HepG2 (cell line): ENCODE measurements around the gene TMEM258. TPM values are rescaled to one million over a fixed set of nuclear protein-coding genes. Genes with fewer than 3 reads are reported as not detected.

ENCODE experiments used
- BHLHE40 ChIP-seq: IDR thresholded peaks from 2 replicates; pipeline ENCODE4 v1.6.1; 2011; ENCODE audit warnings: low read length, improper control_type of control experiment
- FOXM1 ChIP-seq: sonication (generic); formaldehyde crosslinking; IDR thresholded peaks from 2 replicates; pipeline ENCODE4 v1.5.0; 2020; ENCODE audit warnings: missing genetic modification reagents
- TCF7 ChIP-seq: sonication (generic); IDR thresholded peaks from 2 replicates; pipeline ENCODE4 v1.6.1; 2016; ENCODE audit warnings: antibody characterized with exemption, low read depth
- ZFP90 ChIP-seq: sonication (generic); formaldehyde crosslinking; IDR thresholded peaks from 2 replicates; pipeline ENCODE4 v1.8.0; 2022; ENCODE audit warnings: missing genetic modification reagents, mild to moderate bottlenecking, inconsistent platforms, borderline replicate concordance
- ZNF891 ChIP-seq: sonication (generic); formaldehyde crosslinking; IDR thresholded peaks from 2 replicates; pipeline ENCODE4 v1.5.0; 2020; ENCODE audit warnings: mild to moderate bottlenecking, missing genetic modification reagents
- polyA plus RNA-seq, 8 experiments: library from polyadenylated mRNA; depleted of rRNA in 3 of 8; stranded (reverse) in 7 of 8; unstranded in 1 of 8; fragments of >200 nt; fragmentation: Illumina TruSeq in 4 of 8; extraction: Trizol in 4 of 8; gene quantifications; 2 replicates each; pipeline versions ENCODE4 v1.2.1 to v1.2.3, GENCODE V29; 2011 to 2016; ENCODE audit warnings: low read depth in 4 of 8, missing spikeins in 1 of 8, mixed read lengths in 1 of 8; ENCODE audit not compliant: insufficient read depth in 1 of 8
- total RNA-seq, 5 experiments: library from RNA; depleted of rRNA; stranded (reverse); fragments of >200 nt; fragmentation: Illumina TruSeq; extraction: Trizol; gene quantifications; 2 replicates each; pipeline ENCODE4 v1.2.3, GENCODE V29; 2016; ENCODE audit warnings: low read depth in 1 of 5
- TF ChIP-seq, protein P1 (sequence below), 2 experiments: fragments of 450-650 bp in 1 of 2; sonication (generic) in 1 of 2; formaldehyde crosslinking in 1 of 2; IDR thresholded peaks; 2 replicates each; pipeline versions ENCODE4 v1.6.1 to v1.8.0; 2016 to 2022; ENCODE audit warnings: antibody characterized with exemption in 1 of 2, mild to moderate bottlenecking in 1 of 2, missing genetic modification reagents in 1 of 2
- TF ChIP-seq, protein P2 (sequence below): sonication (generic); formaldehyde crosslinking; IDR thresholded peaks from 2 replicates; pipeline ENCODE4 v1.5.1; 2020; ENCODE audit warnings: missing genetic modification reagents, mild to moderate bottlenecking, borderline replicate concordance
- TF ChIP-seq, protein P3 (sequence below): IDR thresholded peaks from 2 replicates; pipeline ENCODE4 v1.6.1; 2012; ENCODE audit warnings: inconsistent platforms
- TF ChIP-seq, protein P4 (sequence below): sonication (generic); formaldehyde crosslinking; IDR thresholded peaks from 2 replicates; pipeline ENCODE4 v1.4.0; 2020; ENCODE audit warnings: missing genetic modification reagents; ENCODE audit errors: not compliant biosample characterization
- TF ChIP-seq, protein P5 (sequence below): sonication (generic); formaldehyde crosslinking; IDR thresholded peaks from 2 replicates; pipeline ENCODE4 v1.4.0; 2020; ENCODE audit warnings: missing genetic modification reagents

The TMEM258 gene
- total and polyA plus RNA-seq, 2 of the 13 experiments (the other 11 are each of a cell fraction or from before 2014, with no cell fraction given), result 175 to 424 TPM

DNA sequence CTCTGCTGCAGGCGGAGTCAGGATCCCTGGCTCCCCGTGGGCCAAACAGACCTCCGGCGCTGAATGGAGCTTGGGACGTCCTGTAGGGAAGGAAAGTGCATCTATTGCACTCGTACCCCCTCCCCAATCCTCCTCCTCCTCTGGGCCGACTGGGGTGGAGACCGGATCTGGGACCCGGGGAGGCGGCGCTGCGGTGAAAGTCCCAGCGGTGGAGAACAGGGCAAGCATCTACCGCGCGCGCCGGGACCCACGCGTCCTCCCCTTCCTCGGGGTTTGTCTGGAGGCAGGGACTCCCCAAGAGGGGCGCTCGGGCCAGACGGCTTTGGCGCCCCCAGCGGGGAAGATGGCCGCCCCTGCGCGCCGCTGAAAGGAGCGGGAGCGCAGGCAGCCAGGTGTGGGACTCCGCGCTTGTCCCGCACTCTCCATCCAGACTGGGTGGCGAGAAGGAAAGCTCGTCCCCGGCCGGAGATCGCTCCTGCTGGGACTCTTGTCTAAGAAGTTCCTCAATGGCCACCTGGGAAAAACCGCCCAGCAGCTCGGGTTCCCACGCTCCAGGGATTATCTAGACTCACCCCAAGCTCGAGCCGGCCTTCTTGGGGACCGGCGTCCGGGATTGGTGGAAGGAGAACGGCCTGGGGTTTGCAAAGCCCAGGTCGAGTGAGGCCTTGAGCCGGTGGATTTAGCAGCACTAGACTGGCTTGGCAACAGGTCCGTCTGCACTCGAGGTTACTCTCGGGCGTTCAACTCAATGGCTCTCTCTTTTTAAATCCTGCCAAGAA, 36.4 kb upstream of the TMEM258 start (continued):
- TF ChIP-seq, protein P1, sequence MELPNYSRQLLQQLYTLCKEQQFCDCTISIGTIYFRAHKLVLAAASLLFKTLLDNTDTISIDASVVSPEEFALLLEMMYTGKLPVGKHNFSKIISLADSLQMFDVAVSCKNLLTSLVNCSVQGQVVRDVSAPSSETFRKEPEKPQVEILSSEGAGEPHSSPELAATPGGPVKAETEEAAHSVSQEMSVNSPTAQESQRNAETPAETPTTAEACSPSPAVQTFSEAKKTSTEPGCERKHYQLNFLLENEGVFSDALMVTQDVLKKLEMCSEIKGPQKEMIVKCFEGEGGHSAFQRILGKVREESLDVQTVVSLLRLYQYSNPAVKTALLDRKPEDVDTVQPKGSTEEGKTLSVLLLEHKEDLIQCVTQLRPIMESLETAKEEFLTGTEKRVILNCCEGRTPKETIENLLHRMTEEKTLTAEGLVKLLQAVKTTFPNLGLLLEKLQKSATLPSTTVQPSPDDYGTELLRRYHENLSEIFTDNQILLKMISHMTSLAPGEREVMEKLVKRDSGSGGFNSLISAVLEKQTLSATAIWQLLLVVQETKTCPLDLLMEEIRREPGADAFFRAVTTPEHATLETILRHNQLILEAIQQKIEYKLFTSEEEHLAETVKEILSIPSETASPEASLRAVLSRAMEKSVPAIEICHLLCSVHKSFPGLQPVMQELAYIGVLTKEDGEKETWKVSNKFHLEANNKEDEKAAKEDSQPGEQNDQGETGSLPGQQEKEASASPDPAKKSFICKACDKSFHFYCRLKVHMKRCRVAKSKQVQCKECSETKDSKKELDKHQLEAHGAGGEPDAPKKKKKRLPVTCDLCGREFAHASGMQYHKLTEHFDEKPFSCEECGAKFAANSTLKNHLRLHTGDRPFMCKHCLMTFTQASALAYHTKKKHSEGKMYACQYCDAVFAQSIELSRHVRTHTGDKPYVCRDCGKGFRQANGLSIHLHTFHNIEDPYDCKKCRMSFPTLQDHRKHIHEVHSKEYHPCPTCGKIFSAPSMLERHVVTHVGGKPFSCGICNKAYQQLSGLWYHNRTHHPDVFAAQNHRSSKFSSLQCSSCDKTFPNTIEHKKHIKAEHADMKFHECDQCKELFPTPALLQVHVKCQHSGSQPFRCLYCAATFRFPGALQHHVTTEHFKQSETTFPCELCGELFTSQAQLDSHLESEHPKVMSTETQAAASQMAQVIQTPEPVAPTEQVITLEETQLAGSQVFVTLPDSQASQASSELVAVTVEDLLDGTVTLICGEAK (IDR thresholded peaks at IDR 0.05), result no peak
- TF ChIP-seq, protein P1 (CRISPR knock-in tag; IDR thresholded peaks at IDR 0.05), result no peak
- TF ChIP-seq, protein P2, sequence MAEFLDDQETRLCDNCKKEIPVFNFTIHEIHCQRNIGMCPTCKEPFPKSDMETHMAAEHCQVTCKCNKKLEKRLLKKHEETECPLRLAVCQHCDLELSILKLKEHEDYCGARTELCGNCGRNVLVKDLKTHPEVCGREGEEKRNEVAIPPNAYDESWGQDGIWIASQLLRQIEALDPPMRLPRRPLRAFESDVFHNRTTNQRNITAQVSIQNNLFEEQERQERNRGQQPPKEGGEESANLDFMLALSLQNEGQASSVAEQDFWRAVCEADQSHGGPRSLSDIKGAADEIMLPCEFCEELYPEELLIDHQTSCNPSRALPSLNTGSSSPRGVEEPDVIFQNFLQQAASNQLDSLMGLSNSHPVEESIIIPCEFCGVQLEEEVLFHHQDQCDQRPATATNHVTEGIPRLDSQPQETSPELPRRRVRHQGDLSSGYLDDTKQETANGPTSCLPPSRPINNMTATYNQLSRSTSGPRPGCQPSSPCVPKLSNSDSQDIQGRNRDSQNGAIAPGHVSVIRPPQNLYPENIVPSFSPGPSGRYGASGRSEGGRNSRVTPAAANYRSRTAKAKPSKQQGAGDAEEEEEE (CRISPR knock-in tag), result no peak
- no peak for TF ChIP-seq FOXM1 (CRISPR knock-in tag)
- TF ChIP-seq, protein P3, sequence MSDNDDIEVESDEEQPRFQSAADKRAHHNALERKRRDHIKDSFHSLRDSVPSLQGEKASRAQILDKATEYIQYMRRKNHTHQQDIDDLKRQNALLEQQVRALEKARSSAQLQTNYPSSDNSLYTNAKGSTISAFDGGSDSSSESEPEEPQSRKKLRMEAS, result no peak
- TF ChIP-seq, protein P4, sequence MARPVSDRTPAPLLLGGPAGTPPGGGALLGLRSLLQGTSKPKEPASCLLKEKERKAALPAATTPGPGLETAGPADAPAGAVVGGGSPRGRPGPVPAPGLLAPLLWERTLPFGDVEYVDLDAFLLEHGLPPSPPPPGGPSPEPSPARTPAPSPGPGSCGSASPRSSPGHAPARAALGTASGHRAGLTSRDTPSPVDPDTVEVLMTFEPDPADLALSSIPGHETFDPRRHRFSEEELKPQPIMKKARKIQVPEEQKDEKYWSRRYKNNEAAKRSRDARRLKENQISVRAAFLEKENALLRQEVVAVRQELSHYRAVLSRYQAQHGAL (CRISPR knock-in tag), result no peak
- no peak for TF ChIP-seq ZNF891 (CRISPR knock-in tag)
- TF ChIP-seq, protein P5, sequence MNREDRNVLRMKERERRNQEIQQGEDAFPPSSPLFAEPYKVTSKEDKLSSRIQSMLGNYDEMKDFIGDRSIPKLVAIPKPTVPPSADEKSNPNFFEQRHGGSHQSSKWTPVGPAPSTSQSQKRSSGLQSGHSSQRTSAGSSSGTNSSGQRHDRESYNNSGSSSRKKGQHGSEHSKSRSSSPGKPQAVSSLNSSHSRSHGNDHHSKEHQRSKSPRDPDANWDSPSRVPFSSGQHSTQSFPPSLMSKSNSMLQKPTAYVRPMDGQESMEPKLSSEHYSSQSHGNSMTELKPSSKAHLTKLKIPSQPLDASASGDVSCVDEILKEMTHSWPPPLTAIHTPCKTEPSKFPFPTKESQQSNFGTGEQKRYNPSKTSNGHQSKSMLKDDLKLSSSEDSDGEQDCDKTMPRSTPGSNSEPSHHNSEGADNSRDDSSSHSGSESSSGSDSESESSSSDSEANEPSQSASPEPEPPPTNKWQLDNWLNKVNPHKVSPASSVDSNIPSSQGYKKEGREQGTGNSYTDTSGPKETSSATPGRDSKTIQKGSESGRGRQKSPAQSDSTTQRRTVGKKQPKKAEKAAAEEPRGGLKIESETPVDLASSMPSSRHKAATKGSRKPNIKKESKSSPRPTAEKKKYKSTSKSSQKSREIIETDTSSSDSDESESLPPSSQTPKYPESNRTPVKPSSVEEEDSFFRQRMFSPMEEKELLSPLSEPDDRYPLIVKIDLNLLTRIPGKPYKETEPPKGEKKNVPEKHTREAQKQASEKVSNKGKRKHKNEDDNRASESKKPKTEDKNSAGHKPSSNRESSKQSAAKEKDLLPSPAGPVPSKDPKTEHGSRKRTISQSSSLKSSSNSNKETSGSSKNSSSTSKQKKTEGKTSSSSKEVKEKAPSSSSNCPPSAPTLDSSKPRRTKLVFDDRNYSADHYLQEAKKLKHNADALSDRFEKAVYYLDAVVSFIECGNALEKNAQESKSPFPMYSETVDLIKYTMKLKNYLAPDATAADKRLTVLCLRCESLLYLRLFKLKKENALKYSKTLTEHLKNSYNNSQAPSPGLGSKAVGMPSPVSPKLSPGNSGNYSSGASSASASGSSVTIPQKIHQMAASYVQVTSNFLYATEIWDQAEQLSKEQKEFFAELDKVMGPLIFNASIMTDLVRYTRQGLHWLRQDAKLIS, result no peak
- TF ChIP-seq TCF7, result no peak
- TF ChIP-seq ZFP90 (CRISPR knock-in tag), result no peak
- no peak for TF ChIP-seq BHLHE40
